Measurements from ENCODE around the gene CASS4.
"Not testable (repeated sequence)": the region's sequence is repeated elsewhere in the genome, so short reads cannot be mapped to it uniquely, and the experiment has no call there.

CASS4 gene

GRCh38 chr20:56392132-56392880 is 19.8 kb upstream of the CASS4 start, which contains the start of the genes AURKA and CSTF1:
AURKA (minus strand) TSS chr20:56392215; CDS start chr20:56388197, 4,018 bp downstream.
CSTF1 (plus strand) TSS chr20:56392645; CDS start chr20:56395553, 2,908 bp downstream.
- DNase-seq (ENCODE audit: low read depth), result peak; percentile 99

- no peak for DNase-seq (ENCODE audit: low read depth)
Observed at GRCh38 chr20:56392881-56393482, 19.1 kb upstream of the CASS4 start.

- DNase-seq (ENCODE audit: low read depth), result no peak
Observed at GRCh38 chr20:56393653-56394052, 18.4 kb upstream of the CASS4 start.

GRCh38 chr20:56395166-56395565 is 16.9 kb upstream of the CASS4 start:
- DNase-seq (ENCODE audit: low read depth), result no peak

GRCh38 chr20:56400001-56400640 is 11.9 kb upstream of the CASS4 start:
- peak; percentile 53 for DNase-seq (ENCODE audit: low read depth)

- DNase-seq (ENCODE audit: low read depth), result no peak
Observed at GRCh38 chr20:56403465-56403864, 8.6 kb upstream of the CASS4 start.

- not testable (repeated sequence) for DNase-seq (ENCODE audit: low read depth)
Observed at GRCh38 chr20:56405356-56405755, 6.7 kb upstream of the CASS4 start.

- no peak for DNase-seq (ENCODE audit: low read depth)
Observed at GRCh38 chr20:56406910-56407309, 5.2 kb upstream of the CASS4 start.

- DNase-seq (ENCODE audit: low read depth), result no peak
Observed at GRCh38 chr20:56409521-56409920, 2.5 kb upstream of the CASS4 start.

- no peak for DNase-seq (ENCODE audit: low read depth)
Observed at GRCh38 chr20:56409956-56410355, 2.1 kb upstream of the CASS4 start.

- DNase-seq (ENCODE audit: low read depth), result not testable (repeated sequence)
Observed at GRCh38 chr20:56411287-56411686, 773 bp upstream of the CASS4 start.

GRCh38 chr20:56412473-56412790 is 372 bp downstream of the CASS4 start:
- no peak for DNase-seq (ENCODE audit: low read depth)

- DNase-seq (ENCODE audit: low read depth), result no peak
Observed at GRCh38 chr20:56412949-56413348, 889 bp downstream of the CASS4 start.

GRCh38 chr20:56414842-56415765 is 3.0 kb downstream of the CASS4 start:
- no peak for DNase-seq (ENCODE audit: low read depth)

GRCh38 chr20:56417402-56417801 is 5.3 kb downstream of the CASS4 start:
- DNase-seq (ENCODE audit: low read depth), result no peak

GRCh38 chr20:56417911-56418310 is 5.9 kb downstream of the CASS4 start:
- no peak for DNase-seq (ENCODE audit: low read depth)

- DNase-seq (ENCODE audit: low read depth), result no peak
Observed at GRCh38 chr20:56418385-56418861, 6.4 kb downstream of the CASS4 start.

GRCh38 chr20:56420028-56420427 is 8.0 kb downstream of the CASS4 start:
- DNase-seq (ENCODE audit: low read depth), result no peak

- DNase-seq (ENCODE audit: low read depth), result no peak
Observed at GRCh38 chr20:56420940-56421688, 9.1 kb downstream of the CASS4 start.

- no peak for DNase-seq (ENCODE audit: low read depth)
Observed at GRCh38 chr20:56422076-56422823, 10.2 kb downstream of the CASS4 start.

GRCh38 chr20:56422824-56423189 is 10.7 kb downstream of the CASS4 start:
- DNase-seq (ENCODE audit: low read depth), result no peak
